Measurements from ENCODE around the gene POLR1E.

POLR1E gene

DNA sequence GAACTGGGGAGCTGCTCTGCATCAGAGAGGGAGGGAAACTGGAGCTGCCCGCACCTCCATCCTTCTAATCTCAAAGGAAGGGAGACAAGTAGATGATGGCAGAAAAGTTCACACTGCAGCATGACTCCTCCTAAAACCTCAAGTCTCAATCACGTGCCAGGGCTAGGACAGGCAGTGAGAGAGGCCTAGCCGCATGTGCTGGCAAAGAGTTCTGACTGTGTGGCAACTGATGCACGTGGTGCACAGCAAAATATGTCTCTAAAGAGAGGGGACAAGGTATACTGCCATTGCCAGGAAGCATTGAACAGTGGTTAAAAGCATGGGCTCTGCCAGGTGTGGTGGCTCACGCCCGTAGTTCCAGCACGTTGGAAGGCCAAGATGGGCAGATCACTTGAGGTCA lies 52.4 kb downstream of the POLR1E start:
- no peak for DNase-seq (ENCODE audit: low read depth in 1 of 2, low spot score in 1 of 2)
- in situ Hi-C loops (cut with HindIII; ENCODE audit: low pct_unique_long_range_greater_than_20kb, low sequenced_read_pairs) = no loop called here
- no peak for TF ChIP-seq JUND (IDR thresholded peaks at IDR 0.05; ENCODE audit: low read depth)

- no peak for TF ChIP-seq JUND (IDR thresholded peaks at IDR 0.05; ENCODE audit: low read depth)
- DNase-seq (ENCODE audit: low read depth in 1 of 2, low spot score in 1 of 2) = no peak
- in situ Hi-C loops (cut with HindIII; ENCODE audit: low pct_unique_long_range_greater_than_20kb, low sequenced_read_pairs) = no loop called here
Measured at GRCh38 chr9:37539634-37540033, 53.9 kb downstream of the POLR1E start.

GRCh38 chr9:37540634-37541033 lies 54.9 kb downstream of the POLR1E start:
- no peak for TF ChIP-seq JUND (IDR thresholded peaks at IDR 0.05; ENCODE audit: low read depth)
- peak; percentile 36 to 88 for DNase-seq (ENCODE audit: low read depth in 1 of 2, low spot score in 1 of 2)
- in situ Hi-C loops (cut with HindIII; ENCODE audit: low pct_unique_long_range_greater_than_20kb, low sequenced_read_pairs) = no loop called here

GRCh38 chr9:37541465-37541864 lies 55.7 kb downstream of the POLR1E start:
- DNase-seq (ENCODE audit: low read depth in 1 of 2, low spot score in 1 of 2) = no peak
- in situ Hi-C loops (cut with HindIII; ENCODE audit: low pct_unique_long_range_greater_than_20kb, low sequenced_read_pairs) = no loop called here
- no peak for TF ChIP-seq JUND (IDR thresholded peaks at IDR 0.05; ENCODE audit: low read depth)

GRCh38 chr9:37542488-37542887 lies 56.7 kb downstream of the POLR1E start:
- DNase-seq (ENCODE audit: low read depth in 1 of 2, low spot score in 1 of 2) = no peak
- no peak for TF ChIP-seq JUND (IDR thresholded peaks at IDR 0.05; ENCODE audit: low read depth)
- in situ Hi-C loops (cut with HindIII; ENCODE audit: low pct_unique_long_range_greater_than_20kb, low sequenced_read_pairs) = no loop called here

GRCh38 chr9:37542895-37543294 lies 57.1 kb downstream of the POLR1E start:
- in situ Hi-C loops (cut with HindIII; ENCODE audit: low pct_unique_long_range_greater_than_20kb, low sequenced_read_pairs) = no loop called here
- DNase-seq (ENCODE audit: low read depth in 1 of 2, low spot score in 1 of 2) = peak in 1 of 2 experiments; percentile 3
- TF ChIP-seq JUND (IDR thresholded peaks at IDR 0.05; ENCODE audit: low read depth) = no peak

DNA sequence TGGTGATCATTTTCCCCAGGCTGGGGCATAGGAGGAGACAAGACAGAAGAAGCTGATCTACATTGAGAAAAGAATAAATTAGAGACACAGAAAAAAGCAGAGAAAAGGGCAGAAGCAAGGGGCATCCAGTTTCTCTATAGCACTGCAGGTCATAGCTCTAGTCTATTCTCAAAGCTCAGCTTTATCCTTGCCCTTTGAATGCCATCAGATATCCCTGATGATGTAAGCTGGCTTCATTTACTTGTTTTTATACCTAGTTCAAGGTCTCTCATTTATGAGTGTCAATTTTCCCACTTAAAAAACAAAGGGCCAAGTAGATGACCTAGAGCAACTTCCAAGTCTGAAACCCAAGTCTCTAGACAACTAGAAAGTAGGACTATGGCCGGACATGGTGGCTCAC lies 57.7 kb downstream of the POLR1E start:
- in situ Hi-C loops (cut with HindIII; ENCODE audit: low pct_unique_long_range_greater_than_20kb, low sequenced_read_pairs) = no loop called here
- no peak for DNase-seq (ENCODE audit: low read depth in 1 of 2, low spot score in 1 of 2)
- no peak for TF ChIP-seq JUND (IDR thresholded peaks at IDR 0.05; ENCODE audit: low read depth)

- in situ Hi-C loops (cut with HindIII; ENCODE audit: low pct_unique_long_range_greater_than_20kb, low sequenced_read_pairs) = no loop called here
- no peak for DNase-seq (ENCODE audit: low read depth in 1 of 2, low spot score in 1 of 2)
- TF ChIP-seq JUND (IDR thresholded peaks at IDR 0.05; ENCODE audit: low read depth) = no peak
Measured at GRCh38 chr9:37547328-37547878, 61.7 kb downstream of the POLR1E start.

DNA sequence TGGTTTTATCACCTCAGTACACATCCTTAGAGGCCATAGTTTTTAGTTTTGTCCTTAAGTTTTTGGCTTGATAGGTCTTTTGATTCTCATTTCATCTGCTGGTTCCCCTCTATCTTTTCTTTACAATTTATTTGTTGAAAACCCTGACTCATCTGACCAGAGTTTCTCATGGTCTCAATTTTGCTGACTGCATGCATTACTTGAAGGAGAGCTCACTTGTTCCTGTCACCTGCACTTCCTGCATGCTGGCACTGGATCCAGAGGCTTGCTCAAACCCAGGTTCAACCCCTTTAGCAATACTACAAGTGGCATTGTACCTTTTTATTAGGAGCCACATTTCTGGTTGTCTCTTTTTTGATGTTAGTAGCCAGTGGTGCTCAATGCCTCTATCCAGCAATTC lies 63.8 kb downstream of the POLR1E start:
- in situ Hi-C loops (cut with HindIII; ENCODE audit: low pct_unique_long_range_greater_than_20kb, low sequenced_read_pairs) = no loop called here
- DNase-seq (ENCODE audit: low read depth in 1 of 2, low spot score in 1 of 2) = no peak
- no peak for TF ChIP-seq JUND (IDR thresholded peaks at IDR 0.05; ENCODE audit: low read depth)

DNA sequence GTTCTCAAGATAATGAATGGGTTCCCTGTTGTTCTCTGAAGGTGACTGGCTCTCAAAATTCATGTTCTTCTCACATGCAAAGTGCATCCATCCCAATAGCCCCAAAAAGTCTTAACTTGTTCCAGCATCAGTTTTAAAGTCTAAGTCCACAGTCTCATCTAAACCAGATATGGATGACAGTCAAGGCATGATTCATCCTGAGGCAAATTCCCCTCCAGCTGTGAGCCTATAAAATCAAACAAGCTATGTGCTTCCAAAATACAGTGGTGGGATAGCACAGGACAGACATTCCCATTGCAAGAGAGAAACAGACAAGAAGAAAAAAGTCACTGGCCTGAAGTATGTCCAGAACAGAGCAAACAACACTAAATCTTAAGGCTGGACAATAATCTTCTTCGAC lies 65.0 kb downstream of the POLR1E start:
- DNase-seq (ENCODE audit: low read depth in 1 of 2, low spot score in 1 of 2) = no peak
- in situ Hi-C loops (cut with HindIII; ENCODE audit: low pct_unique_long_range_greater_than_20kb, low sequenced_read_pairs) = no loop called here
- TF ChIP-seq JUND (IDR thresholded peaks at IDR 0.05; ENCODE audit: low read depth) = no peak

GRCh38 chr9:37551468-37551867 lies 65.7 kb downstream of the POLR1E start:
- no peak for TF ChIP-seq JUND (IDR thresholded peaks at IDR 0.05; ENCODE audit: low read depth)
- DNase-seq (ENCODE audit: low read depth in 1 of 2, low spot score in 1 of 2) = no peak
- in situ Hi-C loops (cut with HindIII; ENCODE audit: low pct_unique_long_range_greater_than_20kb, low sequenced_read_pairs) = no loop called here

GRCh38 chr9:37551888-37552287 lies 66.1 kb downstream of the POLR1E start:
- TF ChIP-seq JUND (IDR thresholded peaks at IDR 0.05; ENCODE audit: low read depth) = no peak
- no peak for DNase-seq (ENCODE audit: low read depth in 1 of 2, low spot score in 1 of 2)
- in situ Hi-C loops (cut with HindIII; ENCODE audit: low pct_unique_long_range_greater_than_20kb, low sequenced_read_pairs) = no loop called here

Measured in T47D (cell line).